IMR-90 (cell line): ENCODE data around the gene DCDC1.

Source experiments
- CEBPB ChIP-seq: IDR thresholded peaks from 2 replicates; pipeline ENCODE4 v1.6.1; 2012; ENCODE audit warnings: low read depth, low read length, improper control_type of control experiment
- CTCF ChIP-seq: conservative IDR thresholded peaks from 2 replicates; pipeline ENCODE4 v1.5.1; 2012; ENCODE audit warnings: mild to moderate bottlenecking, low read depth, low read length, improper control_type of control experiment
- MAZ ChIP-seq: IDR thresholded peaks from 2 replicates; pipeline ENCODE4 v1.6.1; 2012; ENCODE audit warnings: low read depth, mild to moderate bottlenecking, low read length, improper control_type of control experiment, moderate library complexity, borderline replicate concordance
- MXI1 ChIP-seq: IDR thresholded peaks from 2 replicates; pipeline ENCODE4 v1.6.1; 2012; ENCODE audit warnings: low read depth, mild to moderate bottlenecking, low read length, moderate library complexity, borderline replicate concordance
- POLR2A ChIP-seq: IDR thresholded peaks from 2 replicates; pipeline ENCODE4 v1.6.1; 2012; ENCODE audit warnings: mild to moderate bottlenecking, low read depth, low read length
- RAD21 ChIP-seq: IDR thresholded peaks from 2 replicates; pipeline ENCODE4 v1.6.1; 2012; ENCODE audit warnings: low read length, improper control_type of control experiment
- RCOR1 ChIP-seq: IDR thresholded peaks from 2 replicates; pipeline ENCODE4 v1.6.1; 2012; ENCODE audit warnings: mild to moderate bottlenecking, low read length, improper control_type of control experiment; ENCODE audit not compliant: insufficient replicate concordance
- RFX5 ChIP-seq: IDR thresholded peaks from 2 replicates; pipeline ENCODE4 v1.8.0; 2012; ENCODE audit warnings: low read depth, mild to moderate bottlenecking, low read length, moderate library complexity
- SMC3 ChIP-seq: fragments of 150-350 bp; IDR thresholded peaks from 2 replicates; pipeline ENCODE4 v1.6.1; 2016; ENCODE audit warnings: low read depth, mild to moderate bottlenecking, antibody characterized with exemption, low read length, moderate library complexity

GRCh38 chr11:31248768-31249167, 120.8 kb downstream of the DCDC1 start:
- TF ChIP-seq CEBPB (no peak), CTCF (no peak), RFX5 (no peak), MXI1 (no peak), RAD21 (no peak), POLR2A (no peak), SMC3 (no peak), MAZ (no peak), RCOR1 (no peak)
